DND-41 (cell line): ENCODE results near the gene CTSD.
A peak's percentile ranks its signal among the peaks of the same experiment; 100 is the strongest.

Source experiments
- ATAC-seq: fragments of 200-7000 bp; cut with Tn5 transposase; 3 replicates; pipeline ENCODE4 v1.9.1; 2021; ENCODE audit warnings: low read depth; ENCODE audit not compliant: insufficient read depth
- DNase-seq: peaks from one replicate; pipeline ENCODE4 v3.0.0-alpha.2; 2020
- H2AFZ ChIP-seq: 2 replicates; pipeline ENCODE4 v1.6.0; 2012; ENCODE audit warnings: low read depth, low read length
- H3K27ac ChIP-seq: 2 replicates; pipeline ENCODE4 v1.5.1; 2012; ENCODE audit warnings: low read length, inconsistent platforms
- H3K27me3 ChIP-seq: fragments of 200-600 bp; sonication (generic); 2 replicates; pipeline ENCODE4 v1.6.0; 2012; ENCODE audit warnings: low read length, mild to moderate bottlenecking, inconsistent platforms; ENCODE audit not compliant: insufficient read depth, poor library complexity
- H3K36me3 ChIP-seq: 2 replicates; pipeline ENCODE4 v1.5.1; 2012; ENCODE audit warnings: low read length, inconsistent platforms; ENCODE audit not compliant: insufficient read depth
- H3K4me1 ChIP-seq: 2 replicates; pipeline ENCODE4 v1.5.1; 2012; ENCODE audit warnings: mild to moderate bottlenecking, low read length; ENCODE audit not compliant: insufficient read depth
- H3K4me2 ChIP-seq: 2 replicates; pipeline ENCODE4 v1.6.0; 2012; ENCODE audit warnings: mild to moderate bottlenecking, moderate library complexity, low read length, inconsistent platforms; ENCODE audit not compliant: insufficient read depth
- H3K4me3 ChIP-seq, 2 experiments: fragments of 200-600 bp in 1 of 2; shearing (Covaris generic) in 1 of 2; 2 replicates each; pipeline ENCODE4 v1.5.1; 2012 to 2016; ENCODE audit warnings: inconsistent platforms in 2 of 2, low read length in 2 of 2, mild to moderate bottlenecking in 2 of 2, low read depth in 1 of 2, moderate library complexity in 1 of 2
- H3K79me2 ChIP-seq: 2 replicates; pipeline ENCODE4 v1.6.0; 2012; ENCODE audit warnings: low read length, inconsistent platforms; ENCODE audit not compliant: insufficient read depth
- H3K9ac ChIP-seq: 2 replicates; pipeline ENCODE4 v1.6.0; 2012; ENCODE audit warnings: low read depth, mild to moderate bottlenecking, inconsistent platforms, low read length, moderate library complexity
- H3K9me3 ChIP-seq: 2 replicates; pipeline ENCODE4 v1.5.1; 2012; ENCODE audit warnings: low read length, moderate library complexity, mild to moderate bottlenecking, inconsistent platforms; ENCODE audit not compliant: insufficient read depth, severe bottlenecking
- H4K20me1 ChIP-seq: 2 replicates; pipeline ENCODE4 v1.6.0; 2012; ENCODE audit warnings: low read length; ENCODE audit not compliant: insufficient read depth
- EZH2 ChIP-seq: IDR thresholded peaks from 3 replicates; pipeline ENCODE4 v1.6.1; 2012; ENCODE audit warnings: borderline replicate concordance, low read depth, mild to moderate bottlenecking, moderate library complexity, low read length, inconsistent platforms; ENCODE audit not compliant: severe bottlenecking
- TF ChIP-seq, protein P1 (sequence below): IDR thresholded peaks from 2 replicates; pipeline ENCODE4 v1.5.1; 2012; ENCODE audit warnings: borderline replicate concordance, low read length, moderate library complexity, mild to moderate bottlenecking; ENCODE audit not compliant: poor library complexity, severe bottlenecking; ENCODE audit errors: extremely low read depth

Gene CTSD

DNA sequence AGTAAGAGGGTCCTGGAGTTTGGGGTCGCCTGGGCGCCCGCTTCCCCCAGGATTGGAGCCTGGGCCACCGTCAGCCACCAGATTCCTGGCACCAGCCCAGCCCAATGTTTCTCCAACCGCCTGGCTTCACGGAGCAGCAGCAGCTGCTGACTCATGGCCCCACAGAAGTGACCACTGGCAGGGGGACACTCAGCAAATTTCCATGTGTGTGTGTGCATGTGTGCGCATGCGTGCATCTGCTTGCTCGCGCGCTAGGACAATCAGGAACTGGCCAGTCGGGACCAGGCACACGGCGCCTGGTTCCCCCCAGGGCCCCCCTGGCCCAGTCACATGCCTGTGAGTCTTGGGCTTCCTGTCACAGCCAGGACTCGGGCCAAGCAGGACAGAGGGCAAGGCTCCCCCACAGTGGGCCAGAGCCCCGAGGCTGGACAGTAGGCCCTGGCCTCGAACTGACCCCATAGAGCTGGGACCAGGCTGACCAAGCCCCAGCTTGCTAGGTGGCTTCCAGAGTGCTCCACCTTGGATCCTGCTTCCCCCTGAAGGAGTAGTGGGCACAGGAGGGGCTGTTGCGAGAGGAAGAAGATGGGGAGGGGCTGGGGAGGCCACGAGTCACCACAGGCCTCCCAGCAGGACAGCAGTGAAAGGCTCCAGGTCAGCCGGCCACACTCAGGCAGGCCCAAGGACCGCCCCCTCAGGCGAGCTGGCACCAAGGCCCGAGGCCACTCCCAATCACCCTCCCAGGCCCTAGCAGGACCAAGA is 3.2 kb downstream of the CTSD start:
- no peak overlapping the region for H2AFZ ChIP-seq
- H3K9me3 ChIP-seq = no peaks in the 10 kb centered on the region
- peaks cover 59% of the 10 kb centered on the region for H3K79me2 ChIP-seq
- H3K27me3 ChIP-seq = no peaks in the 10 kb centered on the region
- peaks cover 64% of the 10 kb centered on the region for H4K20me1 ChIP-seq
- ATAC-seq (no peak), DNase-seq (no peak)
- peak overlapping the region; percentile 91 for H3K4me2 ChIP-seq
- H3K9ac ChIP-seq = peak overlapping the region; percentile 31
- H3K27ac ChIP-seq = peak overlapping the region; percentile 66
- H3K4me1 ChIP-seq = peaks cover 76% of the 10 kb centered on the region
- peaks cover 70% of the 10 kb centered on the region for H3K36me3 ChIP-seq
- no peak for TF ChIP-seq EZH2
- TF ChIP-seq, protein P1, sequence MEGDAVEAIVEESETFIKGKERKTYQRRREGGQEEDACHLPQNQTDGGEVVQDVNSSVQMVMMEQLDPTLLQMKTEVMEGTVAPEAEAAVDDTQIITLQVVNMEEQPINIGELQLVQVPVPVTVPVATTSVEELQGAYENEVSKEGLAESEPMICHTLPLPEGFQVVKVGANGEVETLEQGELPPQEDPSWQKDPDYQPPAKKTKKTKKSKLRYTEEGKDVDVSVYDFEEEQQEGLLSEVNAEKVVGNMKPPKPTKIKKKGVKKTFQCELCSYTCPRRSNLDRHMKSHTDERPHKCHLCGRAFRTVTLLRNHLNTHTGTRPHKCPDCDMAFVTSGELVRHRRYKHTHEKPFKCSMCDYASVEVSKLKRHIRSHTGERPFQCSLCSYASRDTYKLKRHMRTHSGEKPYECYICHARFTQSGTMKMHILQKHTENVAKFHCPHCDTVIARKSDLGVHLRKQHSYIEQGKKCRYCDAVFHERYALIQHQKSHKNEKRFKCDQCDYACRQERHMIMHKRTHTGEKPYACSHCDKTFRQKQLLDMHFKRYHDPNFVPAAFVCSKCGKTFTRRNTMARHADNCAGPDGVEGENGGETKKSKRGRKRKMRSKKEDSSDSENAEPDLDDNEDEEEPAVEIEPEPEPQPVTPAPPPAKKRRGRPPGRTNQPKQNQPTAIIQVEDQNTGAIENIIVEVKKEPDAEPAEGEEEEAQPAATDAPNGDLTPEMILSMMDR = no peak
- peak overlapping the region in 1 of 2 experiments; percentile 96; a peak in 2 of 4 replicates for H3K4me3 ChIP-seq

DNA sequence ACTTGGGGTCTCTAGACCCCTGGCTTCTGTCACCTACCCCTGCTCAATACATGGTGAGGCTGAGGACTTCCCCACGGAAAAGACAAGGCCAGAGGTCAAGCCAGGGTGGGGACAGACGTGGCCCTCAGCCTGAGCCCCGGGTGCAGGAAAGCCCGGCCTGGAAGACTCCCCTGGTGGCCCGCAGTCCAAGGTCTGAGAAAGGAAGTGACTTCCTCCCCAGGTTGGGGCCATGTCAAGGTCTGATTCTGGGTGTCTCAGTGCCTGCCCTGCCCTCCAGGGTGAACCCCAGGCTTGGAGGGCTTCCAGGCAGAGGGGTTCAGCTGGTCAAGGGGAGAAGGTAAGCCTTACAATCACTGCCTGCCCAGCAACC is 3.9 kb downstream of the CTSD start:
- peak overlapping the region; percentile 31 for H3K9ac ChIP-seq
- H3K27me3 ChIP-seq = no peaks in the 10 kb centered on the region
- peak overlapping the region; percentile 91 for H3K4me2 ChIP-seq
- DNase-seq = no peak
- no peak for ATAC-seq
- peak overlapping the region in 1 of 2 experiments; percentile 24; a peak in 1 of 4 replicates for H3K4me3 ChIP-seq
- peak overlapping the region; percentile 66 for H3K27ac ChIP-seq
- peaks cover 77% of the 10 kb centered on the region for H3K36me3 ChIP-seq
- no peak overlapping the region for H2AFZ ChIP-seq
- H3K79me2 ChIP-seq = peaks cover 59% of the 10 kb centered on the region
- H3K9me3 ChIP-seq = no peaks in the 10 kb centered on the region
- H3K4me1 ChIP-seq = peaks cover 76% of the 10 kb centered on the region
- H4K20me1 ChIP-seq = peaks cover 70% of the 10 kb centered on the region
- TF ChIP-seq, protein P1 = no peak
- TF ChIP-seq EZH2 = no peak

DNA sequence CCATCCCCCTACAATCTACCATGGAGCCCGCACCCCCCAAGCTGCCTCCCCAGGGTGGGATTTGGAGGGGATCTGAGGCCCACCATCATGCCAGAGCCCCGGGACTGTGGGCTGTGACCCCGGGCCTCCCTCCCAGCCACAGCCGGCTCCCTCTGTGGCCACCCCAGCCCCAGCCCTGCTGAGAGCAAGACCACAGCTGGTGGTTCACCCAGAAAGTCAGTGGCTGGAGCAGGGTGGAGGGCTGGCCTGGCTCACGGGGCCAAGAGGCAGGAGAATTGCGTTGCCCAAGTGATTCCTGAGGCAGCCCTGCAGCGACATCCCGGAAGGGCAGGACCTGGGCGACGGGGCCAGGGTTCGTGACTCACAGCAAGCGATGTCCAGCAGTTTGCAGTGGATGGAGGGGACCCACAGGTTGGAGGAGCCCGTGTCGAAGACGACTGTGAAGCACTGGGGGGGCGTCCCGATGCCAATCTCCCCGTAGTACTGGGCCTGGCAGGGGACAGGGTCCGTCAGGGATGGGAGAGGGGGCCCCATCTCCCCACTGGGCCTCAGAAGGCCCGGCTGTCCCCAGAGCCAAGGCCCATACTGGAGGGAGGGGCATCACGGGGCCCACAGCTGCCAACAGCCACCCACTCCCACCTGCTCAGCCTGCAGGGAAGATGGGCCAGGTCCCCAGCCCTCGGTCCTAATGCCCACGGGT is 4.4 kb downstream of the CTSD start:
- Histone ChIP-seq H3K79me2 (peaks cover 57% of the 10 kb centered on the region), H3K36me3 (peaks cover 83% of the 10 kb centered on the region), H2AFZ (no peak overlapping the region), H3K27ac (peak overlapping the region; percentile 66), H3K4me3 (peak overlapping the region in 1 of 2 experiments; percentile 24; a peak in 1 of 4 replicates), H3K27me3 (no peaks in the 10 kb centered on the region), H3K4me1 (peaks cover 71% of the 10 kb centered on the region), H3K9me3 (no peaks in the 10 kb centered on the region), H4K20me1 (peaks cover 70% of the 10 kb centered on the region), H3K9ac (peak overlapping the region; percentile 46), H3K4me2 (peak overlapping the region; percentile 91)
- TF ChIP-seq, protein P1 = no peak
- TF ChIP-seq EZH2 = no peak
- ATAC-seq (no peak), DNase-seq (no peak)
